Endothelial cell of umbilical vein (primary cell): ENCODE measurements around the gene BOD1L1.

Experiments used
- EZH2 ChIP-seq: IDR thresholded peaks from 2 replicates; pipeline ENCODE4 v1.6.1; 2012; ENCODE audit warnings: borderline replicate concordance, low read depth, mild to moderate bottlenecking, moderate library complexity, low read length, inconsistent platforms; ENCODE audit not compliant: severe bottlenecking
- MYC ChIP-seq: IDR thresholded peaks from one replicate; pipeline ENCODE4 v1.6.1; 2011; ENCODE audit warnings: mild to moderate bottlenecking, low read depth, low read length
- TF ChIP-seq, protein P1 (sequence below), 2 donors: IDR thresholded peaks; 1 replicate in 1 of 2; 2 replicates in 1 of 2; pipeline ENCODE4 v1.5.1; 2011; ENCODE audit warnings: low read length in 2 of 2, mild to moderate bottlenecking in 2 of 2, moderate library complexity in 2 of 2, control low read depth in 1 of 2, inconsistent platforms in 1 of 2, low read depth in 1 of 2; ENCODE audit not compliant: insufficient read depth in 1 of 2; ENCODE audit errors: extremely low read depth in 1 of 2

DNA sequence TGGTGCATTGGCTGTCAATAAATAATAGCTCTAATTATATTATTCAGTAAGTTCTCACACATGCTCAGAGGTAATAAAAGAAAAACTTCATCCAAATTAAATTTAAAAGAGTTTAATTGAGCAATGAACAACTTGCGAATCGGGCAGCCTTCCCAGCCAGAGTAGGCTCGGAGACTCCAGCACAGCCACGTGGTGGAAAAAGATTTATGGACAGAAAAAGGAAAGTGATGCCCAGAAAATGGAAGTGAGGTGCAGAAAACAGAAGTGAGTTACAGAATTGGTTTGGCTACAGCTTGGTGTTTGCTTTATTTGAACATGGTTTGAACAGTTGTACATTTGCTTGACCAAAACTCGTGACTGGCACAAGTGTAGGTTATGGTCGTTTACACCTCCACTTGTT is 13.6 kb upstream of the BOD1L1 start:
- no peak for TF ChIP-seq MYC
- TF ChIP-seq, protein P1, sequence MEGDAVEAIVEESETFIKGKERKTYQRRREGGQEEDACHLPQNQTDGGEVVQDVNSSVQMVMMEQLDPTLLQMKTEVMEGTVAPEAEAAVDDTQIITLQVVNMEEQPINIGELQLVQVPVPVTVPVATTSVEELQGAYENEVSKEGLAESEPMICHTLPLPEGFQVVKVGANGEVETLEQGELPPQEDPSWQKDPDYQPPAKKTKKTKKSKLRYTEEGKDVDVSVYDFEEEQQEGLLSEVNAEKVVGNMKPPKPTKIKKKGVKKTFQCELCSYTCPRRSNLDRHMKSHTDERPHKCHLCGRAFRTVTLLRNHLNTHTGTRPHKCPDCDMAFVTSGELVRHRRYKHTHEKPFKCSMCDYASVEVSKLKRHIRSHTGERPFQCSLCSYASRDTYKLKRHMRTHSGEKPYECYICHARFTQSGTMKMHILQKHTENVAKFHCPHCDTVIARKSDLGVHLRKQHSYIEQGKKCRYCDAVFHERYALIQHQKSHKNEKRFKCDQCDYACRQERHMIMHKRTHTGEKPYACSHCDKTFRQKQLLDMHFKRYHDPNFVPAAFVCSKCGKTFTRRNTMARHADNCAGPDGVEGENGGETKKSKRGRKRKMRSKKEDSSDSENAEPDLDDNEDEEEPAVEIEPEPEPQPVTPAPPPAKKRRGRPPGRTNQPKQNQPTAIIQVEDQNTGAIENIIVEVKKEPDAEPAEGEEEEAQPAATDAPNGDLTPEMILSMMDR (IDR thresholded peaks at IDR 0.05; ENCODE audit: extremely low read depth in 1 of 2, insufficient read depth in 1 of 2, low read depth in 1 of 2, low read length in 2 of 2): no peak
- no peak for TF ChIP-seq EZH2
